Right renal pelvis (tissue), 4 donors: ENCODE data around the gene F2R. TPM values are rescaled to one million over a fixed set of nuclear protein-coding genes. Genes with fewer than 3 reads are reported as not detected.
"Not testable (repeated sequence)": the region's sequence is repeated elsewhere in the genome, so short reads cannot be mapped to it uniquely, and the experiment has no call there.

Experiments
- DNase-seq, 4 donors: peaks; one replicate each; pipeline ENCODE4 v3.0.0-alpha.2; 2013; ENCODE audit warnings: low read depth in 4 of 4, low spot score in 3 of 4, missing footprints in 1 of 4
- polyA plus RNA-seq, 4 donors: library from polyadenylated mRNA; unstranded; fragments of 120-200 nt; gene quantifications; one replicate each; pipeline ENCODE4 v1.2.1, GENCODE V29; 2013; ENCODE audit not compliant: insufficient read length in 4 of 4

Gene F2R
- polyA plus RNA-seq, 4 donors, result 63.0 to 81.5 (median 74.2) TPM

DNA sequence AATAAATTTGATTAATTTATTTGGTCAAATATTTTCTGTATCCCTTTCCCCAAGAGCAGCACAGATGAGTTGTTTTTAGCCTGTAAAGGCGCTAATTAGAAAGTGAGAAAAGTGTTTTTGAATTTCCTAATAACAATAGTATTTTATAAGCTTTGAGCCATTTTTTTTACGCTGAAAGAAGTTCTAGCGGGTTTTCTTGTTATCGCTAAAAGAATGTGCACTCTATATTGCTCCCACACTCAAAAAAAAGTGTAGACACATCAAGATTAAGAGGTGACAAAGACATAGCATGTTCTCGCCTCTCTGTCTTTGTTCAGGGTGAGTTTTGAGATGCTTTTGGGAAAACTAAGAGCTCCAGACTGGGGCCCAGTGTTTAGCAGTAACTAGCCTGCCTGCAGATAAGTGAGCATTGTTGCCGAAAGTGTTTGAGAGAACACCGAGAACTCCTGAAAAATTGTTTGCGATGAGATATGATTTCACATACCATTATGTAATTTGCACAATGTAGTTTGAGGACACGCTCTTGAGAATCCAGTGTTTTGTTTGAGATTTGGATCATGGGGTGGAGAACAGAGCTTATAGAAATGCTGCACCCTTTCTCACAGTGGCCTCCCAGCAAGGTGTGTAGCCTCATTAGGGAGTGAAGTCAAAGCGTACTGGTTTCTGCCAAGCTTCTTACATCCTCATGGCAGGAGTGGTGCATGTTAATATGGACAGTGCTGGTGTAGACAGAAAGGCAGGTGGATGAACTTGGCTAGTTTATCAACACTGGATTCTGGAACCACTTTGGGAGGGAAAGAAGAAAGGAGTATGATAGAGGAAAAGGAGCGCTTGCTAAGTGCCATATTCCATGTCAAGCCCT, 1.5 kb downstream of the F2R start:
- no peak for DNase-seq

DNA sequence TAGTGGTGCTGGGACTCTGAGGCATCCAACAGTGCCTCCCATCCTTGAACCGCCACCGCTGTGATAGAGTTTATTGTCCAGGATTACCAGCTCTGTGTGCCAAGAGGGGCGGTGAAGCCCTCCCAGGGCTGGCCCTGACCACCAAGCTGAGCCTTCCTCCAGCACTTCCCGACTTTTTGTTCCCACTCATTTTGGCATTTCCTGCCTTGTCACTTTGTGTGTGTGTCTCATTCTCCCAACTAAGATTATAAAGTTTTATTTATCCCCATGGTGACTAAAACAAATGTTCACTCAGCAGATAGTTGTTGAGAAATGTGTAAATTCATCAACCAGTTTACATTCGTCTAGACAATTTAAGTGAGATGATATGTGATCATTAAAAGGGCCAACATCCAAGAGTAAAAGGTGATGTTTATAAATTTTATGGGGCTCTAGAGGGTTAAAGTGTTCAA, 2.5 kb downstream of the F2R start:
- no peak for DNase-seq

DNA sequence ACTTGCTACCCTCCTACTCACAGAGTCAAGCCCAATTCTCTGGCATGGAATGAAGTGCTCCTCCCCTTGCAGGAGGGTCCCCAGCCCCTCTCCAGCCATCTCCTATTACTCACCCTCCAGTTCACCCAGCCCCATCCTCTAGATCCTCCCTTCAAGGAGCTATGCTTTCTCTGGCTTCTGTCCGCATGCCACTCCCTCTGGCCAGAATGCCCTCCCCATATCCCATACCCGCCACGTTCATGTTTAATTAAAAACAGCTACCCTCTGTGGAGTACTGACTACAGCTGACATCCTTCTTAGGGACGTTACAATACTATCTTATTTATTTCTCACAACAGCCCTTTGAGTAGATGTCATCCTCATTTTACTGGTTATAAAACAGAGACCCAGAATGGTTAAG, 3.0 kb downstream of the F2R start:
- DNase-seq, result no peak

DNA sequence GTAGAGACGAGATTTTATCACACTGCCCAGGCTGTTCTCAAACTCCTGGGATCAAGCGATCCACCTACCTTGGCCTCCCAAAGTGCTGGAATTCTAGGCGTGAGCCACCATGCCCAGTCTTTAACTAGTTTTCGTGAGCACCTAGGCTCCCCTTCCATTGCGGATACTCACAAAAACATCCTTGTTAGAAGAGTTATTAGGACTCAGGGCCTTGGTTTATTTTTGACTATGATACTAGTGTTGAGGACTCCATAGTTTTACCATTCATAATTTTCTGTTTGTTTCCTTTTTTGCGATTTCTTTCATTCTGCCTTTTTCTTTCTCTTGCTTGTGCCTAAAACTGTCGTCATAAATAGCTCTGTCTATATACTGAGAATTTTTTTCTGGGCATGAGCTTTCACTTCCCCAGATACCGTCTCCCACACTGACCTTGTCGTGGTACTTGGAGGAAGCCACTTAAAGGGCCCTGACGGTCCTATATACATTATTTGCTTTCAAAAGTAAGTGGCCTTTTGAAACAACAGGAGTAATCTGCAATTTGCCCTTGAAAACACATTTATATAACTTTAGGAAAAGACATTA, 5.2 kb downstream of the F2R start:
- no peak for DNase-seq

DNA sequence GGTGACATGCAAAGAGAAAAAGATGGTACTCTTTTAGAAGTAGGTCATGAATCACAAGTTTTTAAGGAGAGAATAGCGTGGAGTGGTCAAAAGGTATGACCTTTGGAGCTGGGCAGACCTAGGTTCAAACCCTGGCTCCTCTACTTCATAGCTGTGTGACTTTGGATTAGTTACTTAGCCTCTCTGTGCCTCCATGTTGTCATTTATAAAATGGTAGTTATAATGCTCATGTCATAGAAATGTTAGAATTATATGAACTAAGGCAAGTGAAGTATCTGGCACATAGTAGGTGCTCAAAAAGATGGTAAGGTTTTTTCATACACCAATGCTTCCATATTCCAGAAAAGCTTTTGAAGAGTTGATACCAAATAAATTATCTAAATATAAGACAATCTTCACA, 7.3 kb downstream of the F2R start:
- DNase-seq, result no peak

DNA sequence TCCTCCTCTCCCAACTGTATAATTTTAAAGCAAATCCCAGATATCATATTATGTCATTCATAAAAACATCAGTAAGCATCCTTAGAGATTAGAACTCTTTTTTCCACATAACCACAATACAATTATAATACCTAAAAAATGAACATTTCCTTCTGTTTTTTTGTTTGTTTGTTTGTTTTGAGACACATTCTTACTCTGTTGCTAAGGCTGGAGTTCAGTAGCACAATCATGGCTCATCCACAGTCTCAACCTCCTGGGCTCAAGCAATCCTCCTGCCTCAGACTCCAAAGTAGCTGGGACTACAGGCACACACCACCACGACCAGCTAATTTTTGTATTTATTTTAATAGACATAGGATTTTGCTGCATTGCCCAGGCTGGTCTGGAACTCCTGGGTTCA, 8.0 kb downstream of the F2R start:
- DNase-seq, result no peak

DNA sequence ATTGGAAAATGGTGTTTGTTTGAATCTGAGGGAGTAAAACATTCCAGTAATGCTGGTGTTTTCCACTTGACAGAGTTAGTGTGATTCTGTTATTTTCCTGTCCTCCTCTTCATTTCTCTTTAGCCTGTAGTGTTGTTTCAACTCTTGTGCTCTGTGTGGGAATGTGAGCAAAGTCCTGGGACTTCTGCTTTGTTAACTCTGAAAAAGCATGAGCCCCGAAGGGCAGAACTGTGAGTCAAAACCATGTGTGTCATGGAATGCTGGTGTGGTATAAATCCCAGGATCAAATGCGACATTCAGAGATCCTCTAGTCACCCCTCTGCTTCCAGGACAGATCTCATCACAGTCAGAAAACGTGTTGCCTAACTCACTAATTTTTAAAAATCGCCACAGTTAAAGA, 8.9 kb downstream of the F2R start:
- no peak for DNase-seq

DNA sequence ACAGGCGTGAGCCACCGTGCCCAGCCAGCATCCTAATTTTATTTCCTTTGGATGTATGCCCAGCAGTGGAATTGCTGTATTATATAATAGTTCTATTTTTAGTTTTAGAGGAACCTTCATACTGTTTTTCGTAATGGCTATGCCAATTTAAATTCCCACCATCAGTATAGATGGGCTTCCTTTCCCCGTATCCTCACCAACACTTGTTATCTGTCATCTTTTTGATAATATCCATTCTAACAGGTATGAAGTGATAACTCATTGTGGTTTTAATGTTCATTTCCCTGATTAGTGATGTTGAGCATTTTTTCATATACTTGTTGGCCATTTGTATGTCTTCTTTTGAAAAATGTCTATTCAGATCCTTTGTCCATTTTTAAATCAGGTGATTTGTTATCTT, 13.0 kb downstream of the F2R start:
- DNase-seq, result no peak

DNA sequence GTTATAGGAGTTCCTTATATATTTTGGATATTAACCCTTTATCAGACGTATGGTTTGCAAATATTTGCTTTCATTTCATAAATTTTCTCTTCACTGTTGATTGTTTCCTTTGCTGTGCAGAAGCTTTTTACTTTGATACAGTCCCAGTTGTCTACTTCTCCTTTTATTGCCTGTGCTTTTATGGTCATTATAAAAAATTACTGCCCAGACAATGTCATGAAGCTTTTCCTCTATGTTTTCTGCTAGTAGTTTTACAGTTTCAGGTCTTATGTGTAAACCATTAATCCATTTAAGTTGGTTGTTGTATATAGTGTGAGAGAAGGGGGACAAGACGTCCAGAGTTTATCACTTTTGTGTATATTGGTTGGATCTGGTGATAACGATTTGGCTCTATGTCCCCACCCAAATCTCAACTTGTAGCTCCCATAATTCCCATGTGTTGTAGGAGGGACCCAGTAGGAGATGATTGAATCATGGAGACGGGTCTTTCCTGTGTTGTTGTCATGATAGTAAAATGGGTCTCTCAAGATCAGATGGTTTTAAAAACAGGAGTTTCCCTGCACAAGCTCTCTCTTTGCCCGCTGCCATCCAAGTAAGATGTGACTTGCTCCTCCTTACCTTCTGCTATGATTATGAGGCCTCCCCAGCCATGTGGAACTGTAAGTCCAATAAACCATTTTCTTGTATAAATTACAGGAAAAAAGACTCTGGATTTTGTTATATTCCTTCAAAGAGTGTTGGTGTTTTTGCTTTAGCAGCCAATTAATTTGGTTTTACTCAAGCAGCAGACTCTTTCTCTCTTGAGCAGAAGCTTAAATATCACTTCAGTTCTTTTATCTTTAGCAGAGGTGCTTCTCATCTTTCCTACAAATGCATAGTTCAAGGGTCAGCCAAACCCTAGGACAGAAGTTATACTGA, 13.7 kb downstream of the F2R start:
- DNase-seq, result no peak

DNA sequence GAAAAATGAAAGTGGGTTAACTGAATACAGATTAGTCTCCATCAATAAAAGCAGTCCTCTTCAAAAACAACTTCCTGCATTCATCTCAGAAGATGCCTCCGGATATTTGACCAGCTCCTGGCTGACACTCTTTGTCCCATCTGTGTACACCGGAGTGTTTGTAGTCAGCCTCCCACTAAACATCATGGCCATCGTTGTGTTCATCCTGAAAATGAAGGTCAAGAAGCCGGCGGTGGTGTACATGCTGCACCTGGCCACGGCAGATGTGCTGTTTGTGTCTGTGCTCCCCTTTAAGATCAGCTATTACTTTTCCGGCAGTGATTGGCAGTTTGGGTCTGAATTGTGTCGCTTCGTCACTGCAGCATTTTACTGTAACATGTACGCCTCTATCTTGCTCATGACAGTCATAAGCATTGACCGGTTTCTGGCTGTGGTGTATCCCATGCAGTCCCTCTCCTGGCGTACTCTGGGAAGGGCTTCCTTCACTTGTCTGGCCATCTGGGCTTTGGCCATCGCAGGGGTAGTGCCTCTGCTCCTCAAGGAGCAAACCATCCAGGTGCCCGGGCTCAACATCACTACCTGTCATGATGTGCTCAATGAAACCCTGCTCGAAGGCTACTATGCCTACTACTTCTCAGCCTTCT, 16.6 kb downstream of the F2R start:
- DNase-seq, result no peak

DNA sequence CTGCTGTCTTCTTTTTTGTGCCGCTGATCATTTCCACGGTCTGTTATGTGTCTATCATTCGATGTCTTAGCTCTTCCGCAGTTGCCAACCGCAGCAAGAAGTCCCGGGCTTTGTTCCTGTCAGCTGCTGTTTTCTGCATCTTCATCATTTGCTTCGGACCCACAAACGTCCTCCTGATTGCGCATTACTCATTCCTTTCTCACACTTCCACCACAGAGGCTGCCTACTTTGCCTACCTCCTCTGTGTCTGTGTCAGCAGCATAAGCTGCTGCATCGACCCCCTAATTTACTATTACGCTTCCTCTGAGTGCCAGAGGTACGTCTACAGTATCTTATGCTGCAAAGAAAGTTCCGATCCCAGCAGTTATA, 17.1 kb downstream of the F2R start:
- no peak for DNase-seq

DNA sequence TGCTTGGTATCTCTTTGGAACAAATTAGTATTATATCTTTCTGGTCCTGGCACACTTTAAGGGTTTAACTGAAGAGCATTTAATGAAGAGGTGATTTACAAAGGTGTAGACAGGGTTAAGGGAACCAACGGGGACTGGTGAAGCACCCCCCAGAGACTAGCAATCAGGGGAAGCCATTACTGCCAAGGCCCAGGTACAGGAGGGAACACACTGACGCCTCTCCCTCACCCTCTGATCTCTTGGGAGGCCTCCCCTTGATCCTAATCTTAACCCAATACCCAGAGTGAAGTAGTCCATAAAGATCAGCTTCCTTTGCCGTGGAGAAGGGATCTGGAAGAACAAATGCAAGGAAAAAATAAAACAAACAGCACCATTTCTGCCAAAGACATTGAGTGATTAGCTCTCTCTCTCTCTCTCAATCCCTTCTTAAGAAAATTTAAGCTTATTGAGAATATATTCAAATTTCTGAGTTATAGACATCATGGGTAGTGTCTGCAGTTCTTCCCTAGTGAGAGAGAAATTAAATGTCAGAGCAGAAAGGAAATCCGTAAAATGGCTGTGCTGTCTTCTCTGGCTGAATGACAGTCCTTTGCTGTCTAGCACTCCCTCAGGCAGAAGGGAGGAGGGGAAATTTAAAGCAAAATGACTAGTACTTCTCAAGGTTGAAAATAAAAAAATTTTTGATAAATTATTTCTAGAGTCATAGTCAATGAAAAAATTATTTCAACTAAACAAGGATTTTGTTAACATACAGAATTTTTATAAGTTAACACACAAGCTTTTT, 20.0 kb downstream of the F2R start:
- no peak for DNase-seq

DNA sequence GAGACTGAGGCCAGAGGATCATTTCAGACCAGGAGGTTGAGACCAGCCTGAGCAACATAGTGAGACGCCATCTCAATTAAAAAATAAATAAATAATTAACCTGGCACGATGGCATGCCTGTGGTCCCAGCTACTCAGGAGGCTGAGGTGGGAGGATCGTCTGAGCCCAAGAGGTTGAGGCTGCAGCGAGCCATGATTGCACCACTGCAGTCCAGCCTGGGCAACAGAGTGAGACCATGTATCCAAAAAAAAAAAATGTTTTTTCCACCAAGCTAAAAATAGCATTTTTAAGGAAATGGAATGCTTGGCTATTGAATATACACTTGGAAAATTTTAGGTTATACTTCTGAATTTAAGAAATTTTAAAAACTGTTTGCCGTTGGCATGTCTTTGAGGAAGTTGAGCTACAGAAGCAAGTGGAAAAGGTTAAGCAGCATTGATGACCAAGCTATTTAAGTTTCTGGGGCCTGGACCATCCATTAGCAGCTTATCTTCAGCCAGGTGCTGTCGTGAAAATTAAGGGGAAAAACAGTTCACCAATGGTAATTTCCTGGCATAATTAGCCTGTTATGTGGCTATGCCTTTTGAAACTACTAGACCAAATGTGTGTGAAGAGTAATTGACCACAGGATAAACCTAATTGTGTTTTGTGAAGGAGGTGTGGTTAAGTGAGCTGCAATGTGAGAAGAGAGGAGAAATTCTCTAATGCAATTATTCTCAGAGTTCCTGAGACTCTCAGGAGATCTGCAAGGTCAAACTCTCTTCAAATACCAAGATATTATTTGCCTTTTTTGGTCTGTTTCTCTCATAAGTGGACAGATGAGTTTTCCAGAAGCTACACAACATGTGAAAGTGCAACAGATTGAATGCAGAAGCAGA, 21.0 kb downstream of the F2R start:
- no peak for DNase-seq

DNA sequence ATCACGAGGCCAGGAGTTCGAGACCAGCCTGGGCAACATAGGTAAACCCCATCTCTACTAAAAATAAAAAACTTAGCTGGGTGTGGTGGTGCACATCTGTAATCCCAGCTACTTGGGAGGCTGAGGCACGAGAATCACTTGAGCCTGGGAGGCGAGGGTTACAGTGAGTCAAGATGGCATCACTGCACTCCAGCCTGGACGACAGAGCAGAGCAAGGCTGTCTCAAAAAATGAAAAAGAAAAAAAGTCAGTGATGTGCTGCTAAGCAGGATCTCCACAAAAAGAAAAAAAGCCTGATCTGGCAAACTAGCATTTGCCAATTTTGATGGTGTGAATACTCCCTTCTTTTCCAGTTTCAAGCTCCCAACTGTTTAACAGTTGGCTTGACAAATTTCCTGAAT, 21.9 kb downstream of the F2R start:
- no peak for DNase-seq

DNA sequence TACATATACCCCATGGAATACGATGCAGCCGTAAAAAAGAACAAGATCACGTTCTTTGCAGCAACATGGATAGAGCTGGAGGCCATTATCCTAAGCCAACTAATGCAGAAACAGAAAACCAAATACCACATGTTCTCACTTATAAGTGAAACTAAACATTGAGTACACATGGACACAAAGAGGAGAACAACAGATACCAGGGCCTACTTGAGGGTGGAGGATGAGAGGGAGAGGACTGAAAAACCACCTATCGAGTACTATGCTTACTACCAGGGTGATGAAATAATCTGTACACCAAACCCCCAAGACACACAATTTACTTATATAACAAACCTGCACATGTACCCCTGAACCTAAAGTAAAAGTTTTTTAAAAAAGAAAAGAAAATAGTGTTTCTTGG, 25.6 kb downstream of the F2R start:
- not testable (repeated sequence) for DNase-seq

DNA sequence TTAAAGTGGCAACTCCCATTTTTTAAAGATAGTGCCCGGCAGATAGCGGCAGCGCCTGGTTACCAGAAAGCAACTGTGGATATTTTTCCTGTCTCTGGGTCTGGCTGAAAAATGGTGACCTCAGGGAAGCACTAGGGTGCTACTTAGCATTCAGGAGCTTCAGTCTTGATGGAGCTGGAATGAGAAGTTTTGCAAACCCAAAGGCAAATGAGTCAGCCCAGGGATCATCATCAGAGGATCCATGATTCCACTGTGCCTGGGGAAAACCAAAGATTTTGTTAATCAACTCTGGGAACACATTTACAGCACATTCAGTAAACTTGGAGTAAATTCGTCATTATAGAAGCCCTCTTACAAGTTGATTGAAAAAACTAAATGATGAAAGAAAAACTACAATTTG, 26.7 kb downstream of the F2R start:
- no peak for DNase-seq

DNA sequence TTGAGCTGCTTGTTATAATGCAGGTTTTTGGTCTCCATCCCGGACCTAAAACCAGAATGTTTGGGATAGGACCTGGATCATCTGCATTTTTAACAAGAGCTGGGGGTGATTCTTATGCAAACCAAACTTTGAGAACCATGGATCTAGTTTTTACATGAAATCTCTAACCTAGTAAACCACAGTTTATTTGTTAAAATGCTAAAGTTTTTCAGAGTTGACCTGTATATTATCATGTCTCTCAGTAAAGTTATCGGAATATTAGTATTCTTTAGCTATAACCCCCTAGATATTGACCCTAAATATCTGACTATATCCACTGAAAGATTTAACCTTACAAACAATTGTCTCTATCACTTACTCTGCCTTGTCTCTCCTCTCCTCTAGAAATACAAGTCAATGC, 28.7 kb downstream of the F2R start:
- no peak for DNase-seq

DNA sequence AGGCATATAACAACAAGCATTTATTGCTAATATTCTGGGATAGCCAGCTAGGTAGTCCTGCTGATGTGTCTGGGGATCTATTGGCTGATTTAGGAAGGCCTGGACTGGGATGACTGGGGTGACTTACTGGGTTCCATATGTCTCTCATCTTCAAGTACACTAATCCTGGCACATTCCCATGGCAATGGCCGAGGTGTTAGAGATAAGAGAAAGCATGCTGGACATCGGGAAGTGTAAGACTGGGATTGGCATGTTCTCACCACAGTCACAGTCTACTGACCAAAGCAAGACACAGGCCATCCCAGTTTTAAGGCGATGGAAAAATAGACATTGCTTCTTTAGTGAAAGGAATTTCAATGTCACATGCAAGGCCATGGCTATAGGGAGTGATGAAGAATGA, 29.7 kb downstream of the F2R start:
- DNase-seq, result no peak

DNA sequence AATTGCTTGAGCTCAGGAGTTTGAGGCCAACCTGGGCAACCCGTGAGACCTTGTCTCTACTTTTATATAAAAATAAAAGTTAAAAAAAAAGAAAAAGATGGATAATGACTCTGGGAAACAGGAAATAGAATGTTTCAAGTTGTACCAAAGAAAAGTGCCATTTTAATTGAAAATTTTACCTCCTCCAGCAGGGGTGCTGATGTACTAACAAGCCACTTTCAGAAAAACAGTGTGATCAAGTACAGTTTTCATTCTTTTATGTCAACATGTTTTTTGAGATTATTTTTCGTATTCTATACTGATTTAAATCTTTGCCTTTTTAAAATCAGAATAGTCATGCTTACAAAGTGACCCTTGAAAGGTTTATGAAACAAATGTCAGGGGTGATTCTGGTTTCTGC, 30.8 kb downstream of the F2R start:
- no peak for DNase-seq
